HG03354 (cell line): ENCODE data around the gene UBE2V1.

Source experiments
- ATAC-seq: cut with Tn5 transposase; IDR thresholded peaks from one replicate; pipeline ENCODE4 v1.9.1; 2021; ENCODE audit warnings: mild to moderate bottlenecking; ENCODE audit not compliant: unreplicated experiment, poor library complexity, severe bottlenecking

Gene UBE2V1

DNA sequence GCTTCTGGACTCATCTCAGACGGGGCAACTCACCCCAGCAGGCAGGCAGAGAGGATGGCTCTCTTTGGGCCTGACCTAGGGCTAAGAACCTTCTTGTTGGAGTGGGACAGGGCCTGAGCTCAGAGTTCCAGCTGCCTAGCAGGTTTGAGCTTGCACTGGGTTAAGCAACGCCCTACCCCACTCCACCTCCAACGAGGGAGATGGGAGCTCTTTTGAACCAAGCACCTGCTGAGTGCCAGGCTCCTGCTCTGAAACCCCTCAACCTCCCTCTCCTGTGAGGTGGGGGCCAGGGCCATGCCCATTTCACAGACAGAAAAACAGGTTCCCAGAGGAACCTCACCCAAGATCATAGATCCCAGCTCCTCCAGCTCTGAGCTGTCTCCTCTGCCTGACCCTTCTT, 75.8 kb downstream of the UBE2V1 start:
- no peak for ATAC-seq

DNA sequence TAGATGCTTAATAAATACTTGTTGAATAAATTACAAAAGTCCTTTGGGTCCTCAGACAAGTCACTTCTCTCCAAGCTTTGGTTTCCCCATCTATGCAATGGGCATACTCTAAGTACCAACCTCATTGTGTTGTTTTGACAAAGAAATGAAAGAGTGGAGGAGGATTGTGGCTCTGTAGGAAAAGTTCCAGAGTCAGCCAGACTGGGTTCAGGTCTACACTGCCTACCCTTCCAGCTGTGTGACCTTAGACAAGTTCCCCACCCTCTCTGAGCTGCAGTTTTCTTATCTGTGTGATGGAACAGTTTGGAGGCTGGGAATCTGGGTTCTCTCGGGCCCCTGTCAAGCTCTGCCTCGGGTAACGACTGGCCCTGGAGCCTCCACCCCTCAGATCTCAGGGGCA, 76.2 kb downstream of the UBE2V1 start:
- ATAC-seq = no peak

DNA sequence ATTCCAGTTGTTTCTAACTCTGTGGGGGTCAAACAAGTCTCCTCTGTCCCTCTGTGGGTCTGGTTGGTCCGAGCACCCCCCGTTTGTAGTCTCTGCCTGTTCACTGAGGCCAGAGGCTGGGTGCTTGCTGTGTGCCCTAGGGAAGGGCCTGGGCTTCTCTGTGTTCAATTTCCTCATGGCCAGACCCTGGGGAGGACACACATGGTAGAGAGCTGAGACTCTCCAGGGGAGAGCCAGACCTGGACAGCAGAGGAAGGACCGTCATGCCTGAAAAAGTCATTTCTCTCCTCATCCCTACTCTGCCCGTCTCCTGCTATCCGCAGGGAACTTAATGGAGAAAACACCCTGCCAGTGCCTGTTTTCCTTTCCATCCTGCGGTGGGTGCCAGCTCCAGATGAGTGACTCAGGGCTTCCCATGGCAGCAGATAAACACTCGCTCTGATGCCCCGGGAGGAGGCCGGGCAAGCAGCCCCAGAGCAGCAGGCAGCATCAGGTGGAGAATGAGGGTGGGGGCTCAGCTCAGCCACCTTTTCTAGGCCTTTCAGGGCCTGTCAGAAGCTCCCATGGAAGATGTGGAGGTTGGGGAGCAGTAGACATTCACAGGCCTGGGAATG, 78.3 kb downstream of the UBE2V1 start:
- ATAC-seq = no peak

DNA sequence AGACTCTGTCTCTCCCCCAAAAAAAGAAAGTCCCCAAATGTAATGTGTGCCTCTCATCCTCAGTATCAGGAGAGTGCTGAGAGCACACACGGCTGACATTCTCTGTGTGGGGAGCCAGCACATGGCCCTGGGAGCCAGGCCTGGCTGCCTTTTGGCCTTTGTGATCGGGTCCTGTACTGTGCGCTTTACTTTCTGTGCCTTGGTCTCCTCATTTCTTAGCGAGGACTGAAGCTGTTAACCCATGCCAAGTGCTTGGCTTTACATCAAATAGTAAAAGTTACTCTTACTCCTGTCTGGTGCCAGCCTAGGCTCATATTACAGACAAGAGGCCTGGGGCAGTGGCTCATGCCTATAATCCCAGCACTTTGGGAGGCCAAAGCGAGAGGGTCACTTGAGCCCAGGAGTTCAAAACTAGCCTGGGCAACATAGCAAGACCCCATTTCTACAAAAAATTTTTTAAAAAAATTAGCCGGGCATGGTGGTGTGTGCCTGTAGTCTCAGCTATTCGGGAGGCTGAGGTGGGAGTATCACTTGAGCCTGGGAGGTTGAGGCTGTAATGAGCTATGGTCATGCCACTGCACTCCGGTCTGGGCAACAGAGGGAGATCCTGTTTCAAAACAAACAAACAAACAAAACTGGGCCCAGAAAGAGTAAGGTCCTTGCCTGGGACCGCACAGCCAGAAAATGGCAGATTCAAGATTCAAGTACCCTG, 79.8 kb downstream of the UBE2V1 start:
- ATAC-seq = no peak
